H1 (cell line): ENCODE results near the gene TLR2. TPM values are rescaled to one million over a fixed set of nuclear protein-coding genes. Genes with fewer than 3 reads are reported as not detected.
"Not testable (repeated sequence)": the region's sequence is repeated elsewhere in the genome, so short reads cannot be mapped to it uniquely, and the experiment has no call there.

Source experiments
- CTCF ChIA-PET: fragments of 300-600 bp; sonication (Branson Sonifier 250); formaldehyde crosslinking; loops from one replicate; lab custom pipeline; 2021; ENCODE audit not compliant: partially characterized antibody; lab: Charles Lee
- POLR2A ChIA-PET: fragments of 300-600 bp; sonication (Branson Sonifier 250); formaldehyde crosslinking; loops from one replicate; lab custom pipeline; 2021; ENCODE audit warnings: inconsistent platforms; ENCODE audit not compliant: partially characterized antibody; lab: Charles Lee
- DNase-seq, 2 experiments: peaks; one replicate each; pipeline versions ENCODE4 v3.0.0 to v3.0.0-alpha.2; 2010 to 2022; ENCODE audit warnings: low spot score in 2 of 2, low read depth in 1 of 2, mixed read lengths in 1 of 2
- FAIRE-seq: peaks from 2 replicates; lab custom pipeline; 2011; peaks lifted over from hg19 to GRCh38; lab: Jason Lieb, UNC
- H2AFZ ChIP-seq: 2 replicates; pipeline ENCODE4 v1.8.1; 2012; ENCODE audit warnings: low read length, inconsistent platforms
- H2AK5ac ChIP-seq: 2 replicates; pipeline ENCODE4 v1.6.1; 2013; ENCODE audit warnings: low read depth, low read length
- H2BK120ac ChIP-seq: replicated peaks from 2 replicates; pipeline ENCODE3; 2013; ENCODE audit warnings: low read depth, low read length, inconsistent platforms
- H2BK12ac ChIP-seq: 2 replicates; pipeline ENCODE4 v1.6.1; 2013; ENCODE audit warnings: low read depth, low read length
- H2BK15ac ChIP-seq: 2 replicates; pipeline ENCODE4 v1.6.1; 2013; ENCODE audit warnings: low read length
- H2BK20ac ChIP-seq: 2 replicates; pipeline ENCODE4 v1.6.1; 2013; ENCODE audit warnings: low read length
- H2BK5ac ChIP-seq: 2 replicates; pipeline ENCODE4 v1.6.1; 2013; ENCODE audit warnings: low read depth, low read length
- H3K14ac ChIP-seq: 2 replicates; pipeline ENCODE4 v1.6.1; 2013; ENCODE audit warnings: inconsistent platforms; ENCODE audit not compliant: insufficient read length
- H3K18ac ChIP-seq: 2 replicates; pipeline ENCODE4 v1.6.1; 2013; ENCODE audit warnings: low read length; ENCODE audit errors: extremely low read depth
- H3K23ac ChIP-seq: 2 replicates; pipeline ENCODE4 v1.6.1; 2013; ENCODE audit warnings: inconsistent platforms; ENCODE audit not compliant: insufficient read length
- H3K23me2 ChIP-seq: 2 replicates; pipeline ENCODE4 v1.6.1; 2013; ENCODE audit warnings: low read depth, low read length
- H3K27ac ChIP-seq: 2 replicates; pipeline ENCODE4 v1.6.1; 2011; ENCODE audit warnings: low read depth, low read length, inconsistent platforms
- H3K27me3 ChIP-seq, 4 experiments: replicated peaks in 1 of 4; 1 replicate in 1 of 4; 2 replicates in 3 of 4; pipeline versions ENCODE4 v1.6.1 to v1.8.1; 2011 to 2013; ENCODE audit warnings: low read length in 3 of 4, mild to moderate bottlenecking in 3 of 4, inconsistent platforms in 2 of 4, mixed read lengths in 2 of 4, moderate library complexity in 1 of 4; ENCODE audit not compliant: control insufficient read depth in 3 of 4, insufficient read depth in 3 of 4; ENCODE audit errors: extremely low read depth in 1 of 4
- H3K36me3 ChIP-seq, 4 experiments: 2 replicates each; pipeline versions ENCODE4 v1.6.1 to v1.8.1; 2011 to 2013; ENCODE audit warnings: mild to moderate bottlenecking in 4 of 4, low read length in 3 of 4, moderate library complexity in 2 of 4, control low read depth in 1 of 4, inconsistent platforms in 1 of 4; ENCODE audit not compliant: insufficient read depth in 4 of 4, control insufficient read depth in 2 of 4
- H3K4ac ChIP-seq: replicated peaks from 2 replicates; pipeline ENCODE3; 2013; ENCODE audit warnings: low read length, low read depth, mixed read lengths, inconsistent platforms; ENCODE audit not compliant: insufficient read length
- H3K4me1 ChIP-seq, 4 experiments: replicated peaks in 1 of 4; 1 replicate in 1 of 4; 2 replicates in 3 of 4; pipeline versions ENCODE4 v1.6.1 to v1.8.1; 2011 to 2013; ENCODE audit warnings: low read length in 3 of 4, inconsistent platforms in 2 of 4, mixed read lengths in 1 of 4; ENCODE audit not compliant: insufficient read depth in 4 of 4, control insufficient read depth in 3 of 4
- H3K4me2 ChIP-seq, 2 experiments: 2 replicates each; pipeline versions ENCODE4 v1.6.1 to v1.8.1; 2011 to 2013; ENCODE audit warnings: low read depth in 2 of 2, low read length in 2 of 2, control low read depth in 1 of 2, inconsistent platforms in 1 of 2, mild to moderate bottlenecking in 1 of 2; ENCODE audit not compliant: insufficient read depth in 1 of 2
- H3K4me3 ChIP-seq, 4 experiments: fragments of 200-600, 300-600 bp in 1 of 4; sonication (generic), shearing (Covaris generic), sonication (Bioruptor Twin) in 1 of 4; 2 replicates each; pipeline versions ENCODE4 v1.5.1 to v1.8.1; 2011 to 2016; ENCODE audit warnings: low read length in 4 of 4, low read depth in 3 of 4, control low read depth in 2 of 4, inconsistent platforms in 2 of 4, mild to moderate bottlenecking in 2 of 4, mixed read lengths in 1 of 4, moderate library complexity in 1 of 4; ENCODE audit not compliant: insufficient read depth in 2 of 4; ENCODE audit errors: extremely low read depth in 1 of 4
- H3K56ac ChIP-seq: replicated peaks from 2 replicates; pipeline ENCODE3; 2013; ENCODE audit warnings: low read depth, mild to moderate bottlenecking, mixed read lengths, low read length, inconsistent platforms; ENCODE audit not compliant: insufficient read length
- H3K79me1 ChIP-seq: 2 replicates; pipeline ENCODE4 v1.6.1; 2013; ENCODE audit warnings: low read depth, low read length, control low read depth
- H3K79me2 ChIP-seq, 2 experiments: 2 replicates each; pipeline versions ENCODE4 v1.6.1 to v1.8.1; 2012 to 2013; ENCODE audit warnings: low read length in 2 of 2, mild to moderate bottlenecking in 2 of 2, inconsistent platforms in 1 of 2; ENCODE audit not compliant: insufficient read depth in 2 of 2, control insufficient read depth in 1 of 2
- H3K9ac ChIP-seq, 4 experiments: replicated peaks in 1 of 4; 1 replicate in 1 of 4; 2 replicates in 3 of 4; pipeline versions ENCODE4 v1.6.1 to v1.8.1; 2011 to 2013; ENCODE audit warnings: low read depth in 3 of 4, low read length in 3 of 4, control low read depth in 2 of 4, mild to moderate bottlenecking in 2 of 4, moderate library complexity in 2 of 4, inconsistent platforms in 1 of 4; ENCODE audit errors: extremely low read depth in 1 of 4
- H3K9me3 ChIP-seq, 2 experiments: 2 replicates each; pipeline versions ENCODE4 v1.6.1 to v1.8.1; 2012 to 2013; ENCODE audit warnings: mild to moderate bottlenecking in 2 of 2, moderate library complexity in 2 of 2, control low read depth in 1 of 2, inconsistent platforms in 1 of 2, low read depth in 1 of 2, low read length in 1 of 2, mixed read lengths in 1 of 2; ENCODE audit not compliant: insufficient read depth in 2 of 2
- H4K20me1 ChIP-seq, 2 experiments: replicated peaks in 1 of 2; 2 replicates each; pipeline versions ENCODE3 to v1.8.1; 2011 to 2013; ENCODE audit warnings: inconsistent platforms in 2 of 2, low read length in 2 of 2, mild to moderate bottlenecking in 1 of 2; ENCODE audit not compliant: insufficient read depth in 2 of 2, control insufficient read depth in 1 of 2
- H4K5ac ChIP-seq: 2 replicates; pipeline ENCODE4 v1.6.1; 2013; ENCODE audit warnings: low read length, low read depth, mixed read lengths, inconsistent platforms; ENCODE audit not compliant: insufficient read length
- H4K8ac ChIP-seq: 2 replicates; pipeline ENCODE4 v1.8.0; 2013; ENCODE audit warnings: mild to moderate bottlenecking, moderate library complexity, low read length, inconsistent platforms; ENCODE audit not compliant: insufficient read depth; ENCODE audit errors: extremely low read depth
- H4K91ac ChIP-seq: replicated peaks from 2 replicates; pipeline ENCODE3; 2013; ENCODE audit warnings: low read length, mixed read lengths, inconsistent platforms; ENCODE audit not compliant: insufficient read length
- WGBS, 2 experiments: shearing (Covaris generic) in 1 of 2; methylation state at CpG; one replicate each; pipeline versions ENCODE4 v1.1.6 to v1.1.7; 2013 to 2015; ENCODE audit warnings: low lambda C conversion rate in 2 of 2, mixed read lengths in 2 of 2, inconsistent platforms in 1 of 2, low coverage in 1 of 2, missing lambda C conversion rate in 1 of 2; ENCODE audit not compliant: insufficient replicate concordance in 2 of 2, insufficient coverage in 1 of 2, insufficient read length in 1 of 2; ENCODE audit errors: extremely low coverage in 1 of 2, missing lambda C conversion rate in 1 of 2; 5-methylcytosine and 5-hydroxymethylcytosine counted together
- polyA plus RNA-seq, 7 experiments: library from polyadenylated mRNA; depleted of rRNA in 3 of 7; stranded (reverse) in 5 of 7; unstranded in 2 of 7; fragments of >200 nt in 5 of 7; fragments of 200-250 nt in 2 of 7; gene quantifications; 1 replicate in 5 of 7; 2 replicates in 1 of 7; 4 replicates in 1 of 7; pipeline versions ENCODE4 v1.2.1 to v1.2.3, GENCODE V29; 2011 to 2013; ENCODE audit warnings: missing spikeins in 2 of 7, mixed read lengths in 2 of 7
- total RNA-seq: library from RNA; stranded (reverse); fragmentation: NEBNext Ultra II Directional; extraction: Animal tissue kit (Norgen Biotek cat#: 25700); gene quantifications from 2 replicates; pipeline ENCODE4 v1.2.1, GENCODE V29; 2021

TLR2 gene
- total and polyA plus RNA-seq, 2 of the 8 experiments (the other 6 are each of a cell fraction or from before 2014, with no cell fraction given) = 1.3 TPM

DNA sequence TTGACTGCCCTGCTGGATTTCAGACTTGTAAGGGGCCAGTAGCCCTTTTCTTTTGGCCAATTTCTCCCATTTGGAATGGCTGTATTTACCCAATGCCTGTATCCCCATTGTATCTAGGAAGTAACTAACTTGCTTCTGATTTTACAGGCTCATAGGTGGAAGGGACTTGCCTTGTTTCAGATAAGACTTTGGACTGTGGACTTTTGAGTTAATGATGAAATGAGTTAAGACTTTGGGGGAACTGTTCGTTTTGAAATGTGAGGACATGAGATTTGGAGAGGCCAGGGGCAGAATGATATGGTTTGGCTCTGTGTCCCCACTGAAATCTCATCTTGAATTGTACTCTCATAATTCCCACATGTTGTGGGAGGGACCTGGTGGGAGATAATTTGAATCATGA lies 17.6 kb upstream of the TLR2 start:
- H2BK12ac ChIP-seq, H3K4ac ChIP-seq, H3K14ac ChIP-seq, H4K20me1 ChIP-seq, H3K4me3 ChIP-seq, H3K4me2 ChIP-seq, H2BK20ac ChIP-seq, H3K9me3 ChIP-seq, DNase-seq, H3K79me1 ChIP-seq, H3K4me1 ChIP-seq, H2BK5ac ChIP-seq, H2BK15ac ChIP-seq, FAIRE-seq, POLR2A ChIA-PET, H2BK120ac ChIP-seq, H3K18ac ChIP-seq, H4K8ac ChIP-seq, H3K36me3 ChIP-seq, H3K79me2 ChIP-seq, H2AK5ac ChIP-seq, H2AFZ ChIP-seq, H4K91ac ChIP-seq, H3K27ac ChIP-seq, H4K5ac ChIP-seq, H3K56ac ChIP-seq, H3K27me3 ChIP-seq, H3K9ac ChIP-seq, H3K23ac ChIP-seq: not testable (repeated sequence)
- CTCF ChIA-PET = interaction anchor here (1.3 to 1.4 kb wide), 2 partner anchors 17 to 32 kb away, joined by 3 read pairs; partner anchors contain the start of gene TLR2
- 89% methylated on average over 1 of the region's 1 CpG; no CpG with 5 or more reads in 1 of the 2 experiments for WGBS, 2 experiments
- peaks cover 10% of the 10 kb centered on the region; the same call in 1 of the 2 replicates for H3K23me2 ChIP-seq
